CD4-positive, alpha-beta T cell treated with Interferon gamma for 1 hour (primary cell): ENCODE results near the gene KLK12.
"Not testable (repeated sequence)": the region's sequence is repeated elsewhere in the genome, so short reads cannot be mapped to it uniquely, and the experiment has no call there.

Experiments
- DNase-seq: peaks from one replicate; pipeline ENCODE4 v3.0.0-alpha.2; 2020

Gene KLK12

GRCh38 chr19:51012661-51013190, 22.1 kb downstream of the KLK12 start:
- no peak for DNase-seq

DNA sequence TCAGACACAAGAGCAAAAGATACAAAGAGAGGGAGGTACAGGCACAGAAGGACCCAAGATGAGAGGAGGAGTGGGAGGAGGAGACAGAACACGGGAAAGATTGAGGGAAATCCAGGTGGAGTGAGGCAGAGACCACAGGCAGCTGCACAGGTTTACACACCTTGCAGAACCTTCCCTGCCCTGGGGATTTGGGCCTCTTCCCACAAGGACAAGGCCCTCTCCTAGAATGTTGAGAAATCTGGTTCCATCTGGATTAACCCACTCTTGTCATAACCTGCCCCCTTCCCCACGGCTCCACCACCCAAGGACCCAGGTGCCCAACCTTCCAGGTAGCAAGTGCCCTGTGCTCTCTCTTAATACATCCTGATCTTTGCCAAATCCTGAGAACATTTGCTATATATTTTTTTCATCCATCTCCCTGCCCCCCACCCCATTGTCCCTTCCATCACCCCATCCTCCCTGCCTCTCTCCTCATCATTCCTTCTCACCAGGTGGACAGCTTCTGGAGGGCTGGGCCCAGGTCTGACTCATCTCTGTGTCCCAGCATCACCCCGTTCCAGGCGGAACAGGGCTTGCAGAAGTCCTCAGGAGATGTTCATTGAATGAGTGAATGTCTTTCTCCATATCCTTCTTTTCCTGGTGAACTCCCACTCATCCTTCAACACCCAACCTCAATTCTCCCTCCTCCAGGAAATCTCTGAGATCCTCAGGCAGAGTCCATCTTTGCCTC, 24.6 kb downstream of the KLK12 start:
- DNase-seq = no peak

GRCh38 chr19:51009061-51009891, 25.5 kb downstream of the KLK12 start:
- no peak for DNase-seq

- no peak for DNase-seq
Measured at GRCh38 chr19:51007488-51007887, 27.3 kb downstream of the KLK12 start.

GRCh38 chr19:51006406-51006805, 28.4 kb downstream of the KLK12 start:
- no peak for DNase-seq

GRCh38 chr19:51005248-51005647, 29.6 kb downstream of the KLK12 start:
- no peak for DNase-seq

GRCh38 chr19:51003316-51003715, 31.5 kb downstream of the KLK12 start:
- DNase-seq = no peak

GRCh38 chr19:51002542-51003311, 32.1 kb downstream of the KLK12 start:
- DNase-seq = peak; percentile 11

DNA sequence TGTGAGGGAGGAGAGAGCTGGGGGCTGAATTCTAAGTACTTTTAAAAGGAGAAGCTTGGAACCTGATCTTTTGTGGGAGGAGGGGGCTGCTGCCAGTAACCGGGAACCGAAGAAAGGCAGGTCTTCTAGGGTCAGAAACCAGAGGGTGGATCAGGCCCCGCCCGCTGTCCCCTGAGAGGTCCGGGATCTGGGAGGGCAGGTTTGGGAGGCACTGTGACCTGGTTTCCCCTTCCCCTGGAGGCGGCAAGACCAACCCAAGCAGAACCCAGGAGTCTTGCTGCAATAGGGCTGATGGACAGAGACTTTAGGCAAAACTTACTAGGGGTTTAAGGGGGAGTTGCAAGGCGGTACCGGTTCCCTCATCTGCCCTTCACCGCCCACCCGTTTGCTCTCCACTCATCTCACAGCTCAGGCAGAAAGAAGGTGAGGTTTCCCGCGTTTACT, 32.7 kb downstream of the KLK12 start:
- DNase-seq = no peak

GRCh38 chr19:51001515-51001914, 33.3 kb downstream of the KLK12 start, which contains the start of gene KLK8:
Gene KLK8 (minus strand): TSS chr19:51001604. CDS start chr19:51001167, 437 bp downstream.
- no peak for DNase-seq

DNA sequence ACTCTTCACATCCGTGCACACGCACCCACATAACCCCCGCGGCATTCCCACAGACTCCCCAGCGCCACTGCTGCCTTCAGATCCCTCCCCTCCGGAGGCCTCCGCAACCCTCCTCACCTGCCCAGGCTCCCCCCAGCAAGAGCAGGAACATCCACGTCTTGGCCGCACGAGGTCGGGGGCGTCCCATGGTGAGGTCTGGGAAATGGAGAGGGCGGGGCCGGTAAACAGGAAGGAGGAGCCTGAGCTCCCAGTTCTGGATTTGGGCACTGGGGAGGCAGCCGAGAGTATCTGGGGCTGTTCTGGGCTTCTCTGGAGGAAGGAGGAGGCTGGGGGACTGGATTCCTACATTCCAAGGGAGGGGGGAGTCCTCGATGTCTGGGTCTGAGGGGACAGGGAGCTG, 33.8 kb downstream of the KLK12 start:
- no peak for DNase-seq

DNA sequence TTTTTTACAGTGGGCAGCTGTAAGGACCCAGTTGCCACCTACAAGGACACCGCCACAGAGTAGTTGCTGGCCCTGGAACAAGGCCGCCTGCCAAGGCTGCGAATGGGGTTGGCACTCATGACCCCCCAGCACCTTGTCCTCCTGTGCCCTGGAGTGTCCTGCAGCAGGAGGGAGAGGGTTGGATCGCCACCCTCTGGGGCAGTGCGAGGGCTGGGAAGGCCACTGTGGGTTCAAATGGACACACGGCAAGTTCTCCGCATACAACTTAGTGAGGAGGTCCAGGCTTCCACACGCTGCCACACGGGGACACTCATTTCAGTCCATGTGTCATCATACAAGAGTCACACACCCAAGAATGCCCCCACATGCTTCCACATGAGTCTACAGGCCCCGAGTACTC, 34.4 kb downstream of the KLK12 start:
- no peak for DNase-seq

DNA sequence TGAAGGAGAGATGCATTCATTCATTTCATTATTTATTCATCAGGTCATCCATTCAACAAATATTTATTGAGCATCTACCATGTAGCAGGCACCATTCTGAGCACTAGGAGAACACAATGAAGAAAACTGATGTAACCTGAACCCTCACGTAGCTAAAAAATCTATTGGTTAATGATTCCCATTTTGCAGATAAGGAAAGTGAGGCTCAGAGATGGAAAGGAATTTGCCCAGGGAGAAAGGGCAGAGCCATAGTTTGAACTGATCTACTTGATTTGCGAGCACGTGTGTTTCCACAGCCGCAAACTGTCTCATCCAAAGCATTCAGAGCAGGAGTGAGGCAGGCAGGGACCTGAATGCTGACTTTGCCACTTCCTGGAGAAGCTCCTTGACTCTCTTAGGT, 36.1 kb downstream of the KLK12 start:
- DNase-seq = no peak

- DNase-seq = no peak
Measured at GRCh38 chr19:50998061-50998460, 36.7 kb downstream of the KLK12 start.

DNA sequence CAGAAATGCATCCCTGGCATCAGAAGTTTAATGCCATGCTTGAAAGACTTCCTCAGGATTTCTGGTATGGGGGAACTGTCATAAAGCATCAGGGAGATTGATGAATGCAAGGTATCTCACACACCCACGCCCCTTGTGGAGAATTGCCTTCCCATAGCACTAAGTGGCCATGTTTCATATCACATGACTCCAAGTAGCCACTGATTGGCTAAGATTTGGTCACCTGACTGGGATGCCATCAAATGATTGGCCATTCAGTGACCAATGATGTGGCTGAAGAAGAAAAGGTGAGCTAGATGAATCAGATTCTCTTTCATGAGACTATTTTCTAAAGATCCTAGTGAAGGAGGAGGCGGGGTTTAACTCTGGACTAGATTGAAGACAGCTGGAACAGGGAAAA, 40.7 kb downstream of the KLK12 start:
- DNase-seq = no peak

DNA sequence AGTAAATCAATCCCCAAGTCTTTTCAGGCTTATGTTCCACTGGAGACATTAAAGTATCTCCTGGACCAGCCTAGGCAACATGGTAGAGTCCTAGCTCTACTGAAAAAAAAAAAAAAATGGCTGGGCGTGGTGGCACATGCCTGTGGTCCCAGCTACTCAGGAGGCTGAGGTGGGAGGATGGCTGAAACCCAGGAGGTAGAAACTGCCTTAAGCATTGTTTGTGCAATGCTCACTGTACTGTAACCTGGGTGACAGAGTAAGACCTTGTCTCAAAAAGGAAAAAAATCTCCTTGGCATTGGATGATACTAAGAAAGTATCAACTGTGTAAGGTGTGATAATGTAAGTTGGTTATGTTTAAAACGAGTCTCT, 42.2 kb downstream of the KLK12 start:
- no peak for DNase-seq

GRCh38 chr19:50984416-50984815, 50.4 kb downstream of the KLK12 start:
- DNase-seq = not testable (repeated sequence)

DNA sequence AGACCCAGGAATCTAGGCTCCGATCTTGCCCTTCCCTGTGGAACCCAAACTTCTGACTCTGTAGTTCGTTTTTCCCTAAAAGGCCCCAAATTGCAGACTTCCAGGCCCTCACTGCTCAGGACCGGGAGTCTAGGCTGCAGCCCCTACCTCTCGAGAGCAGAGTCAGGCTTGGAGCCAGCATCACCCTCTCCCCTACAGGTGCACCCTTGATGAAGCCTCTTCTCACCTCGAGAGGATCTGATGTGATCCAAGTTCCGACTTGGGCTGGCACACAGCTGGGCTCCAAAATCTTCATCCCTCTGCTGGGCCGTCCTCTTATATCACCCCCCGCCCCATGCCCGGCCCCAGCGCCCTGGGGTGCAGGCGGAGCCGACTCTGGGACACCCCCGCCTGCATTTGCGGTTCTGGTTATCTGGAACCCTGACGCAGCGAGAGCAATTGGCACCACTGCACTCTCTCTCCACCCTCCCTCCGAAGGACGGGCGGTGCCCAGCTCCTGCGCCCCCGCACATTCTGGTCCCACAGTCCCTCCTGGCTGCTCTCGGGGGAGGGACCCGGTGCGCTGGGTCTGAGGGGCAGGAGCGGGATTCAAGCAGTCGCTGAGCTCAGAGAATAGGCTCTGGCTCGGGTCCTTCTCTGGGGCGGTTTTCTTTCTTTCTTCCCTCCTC, 51.0 kb downstream of the KLK12 start, which contains the start of gene KLK7:
Gene KLK7 (minus strand): TSS at position 293 of the 668 bp plus-strand sequence. CDS start 1,518 bp downstream, outside the sequence.
- DNase-seq = no peak

GRCh38 chr19:50982186-50982585, 52.6 kb downstream of the KLK12 start:
- DNase-seq = no peak

- no peak for DNase-seq
Measured at GRCh38 chr19:50981587-50982146, 53.1 kb downstream of the KLK12 start.

- DNase-seq = no peak
Measured at GRCh38 chr19:50980208-50980607, 54.6 kb downstream of the KLK12 start.

GRCh38 chr19:50979758-50980157, 55.0 kb downstream of the KLK12 start:
- DNase-seq = no peak
